ENCODE results near the gene SMAD7.

- TF ChIP-seq CTCF (IDR thresholded peaks at IDR 0.05): no peak
- TF ChIP-seq ZFX (IDR thresholded peaks at IDR 0.05; ENCODE audit: borderline replicate concordance): no peak
Observed at GRCh38 chr18:48994926-48995835, 44.4 kb upstream of the SMAD7 start.
